Lower leg skin (tissue), 4 donors: Measurements from ENCODE around the gene CDK18. TPM values are rescaled to one million over a fixed set of nuclear protein-coding genes. Genes with fewer than 3 reads are reported as not detected.

Experiments used
- DNase-seq, 2 donors: peaks; one replicate each; pipeline ENCODE4 v3.0.0-alpha.2; 2019; ENCODE audit warnings: low spot score in 2 of 2
- H3K4me3 ChIP-seq: fragments of 200-600 bp; sonication (generic); 2 replicates; pipeline ENCODE4 v1.5.1; 2017; ENCODE audit warnings: mild to moderate bottlenecking, low read depth; ENCODE audit not compliant: poor library complexity, severe bottlenecking
- POLR2A ChIP-seq, 2 donors: fragments of 450-650 bp; IDR thresholded peaks; one replicate each; pipeline ENCODE4 v1.6.1; 2016 to 2017; ENCODE audit warnings: antibody characterized with exemption in 2 of 2, mild to moderate bottlenecking in 1 of 2, moderate library complexity in 1 of 2
- WGBS, 2 donors: methylation state at CpG; one replicate each; pipeline ENCODE4 v1.1.5; 2018; 5-methylcytosine and 5-hydroxymethylcytosine counted together
- intact Hi-C: fragments of 100-400 bp; cut with DNase I; formaldehyde crosslinking; loops from one replicate; pipeline ENCODE4 v1.15.0; 2023; ENCODE audit warnings: low total_unique reads
- total RNA-seq, 4 donors: library from RNA; depleted of rRNA; stranded (reverse); fragments of >200 nt; gene quantifications; one replicate each; pipeline ENCODE4 v1.1.0, GENCODE V29; 2016
- TF ChIP-seq, protein P1 (sequence below), 3 donors: fragments of 450-650 bp; IDR thresholded peaks; one replicate each; pipeline ENCODE4 v1.5.1; 2016; ENCODE audit warnings: antibody characterized with exemption in 3 of 3, mild to moderate bottlenecking in 3 of 3, moderate library complexity in 2 of 3

Gene CDK18
- total RNA-seq, 4 donors from 2014 or later, result 4.5 to 6.5 (median 5.1) TPM

DNA sequence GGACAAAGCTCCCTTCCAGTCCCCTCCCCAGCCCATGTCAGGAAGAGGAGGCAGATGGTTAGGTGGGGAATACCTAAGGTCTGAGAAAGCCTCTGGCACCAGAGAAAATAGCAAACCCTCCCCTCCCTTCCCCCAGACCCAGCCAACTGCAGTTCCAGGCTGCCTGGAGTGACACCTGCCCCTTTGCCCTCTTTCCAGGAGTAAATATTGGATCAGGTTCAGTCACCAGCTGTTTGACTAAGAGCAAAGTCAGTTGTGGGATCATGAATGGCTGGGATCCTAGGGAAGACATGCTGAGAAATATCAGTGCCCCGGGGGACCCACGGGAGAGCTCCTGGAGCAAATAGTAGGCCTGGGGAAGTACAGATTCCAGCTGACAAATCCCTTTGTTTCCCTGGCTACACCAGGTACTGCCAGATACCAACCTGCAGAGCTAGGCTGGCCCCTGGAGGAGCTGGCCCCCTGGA, 12.2 kb upstream of the CDK18 start:
- no peak overlapping the region for H3K4me3 ChIP-seq
- WGBS, 2 donors, result 21 to 34% methylated on average over 2 of the region's 2 CpGs
- TF ChIP-seq, protein P1, sequence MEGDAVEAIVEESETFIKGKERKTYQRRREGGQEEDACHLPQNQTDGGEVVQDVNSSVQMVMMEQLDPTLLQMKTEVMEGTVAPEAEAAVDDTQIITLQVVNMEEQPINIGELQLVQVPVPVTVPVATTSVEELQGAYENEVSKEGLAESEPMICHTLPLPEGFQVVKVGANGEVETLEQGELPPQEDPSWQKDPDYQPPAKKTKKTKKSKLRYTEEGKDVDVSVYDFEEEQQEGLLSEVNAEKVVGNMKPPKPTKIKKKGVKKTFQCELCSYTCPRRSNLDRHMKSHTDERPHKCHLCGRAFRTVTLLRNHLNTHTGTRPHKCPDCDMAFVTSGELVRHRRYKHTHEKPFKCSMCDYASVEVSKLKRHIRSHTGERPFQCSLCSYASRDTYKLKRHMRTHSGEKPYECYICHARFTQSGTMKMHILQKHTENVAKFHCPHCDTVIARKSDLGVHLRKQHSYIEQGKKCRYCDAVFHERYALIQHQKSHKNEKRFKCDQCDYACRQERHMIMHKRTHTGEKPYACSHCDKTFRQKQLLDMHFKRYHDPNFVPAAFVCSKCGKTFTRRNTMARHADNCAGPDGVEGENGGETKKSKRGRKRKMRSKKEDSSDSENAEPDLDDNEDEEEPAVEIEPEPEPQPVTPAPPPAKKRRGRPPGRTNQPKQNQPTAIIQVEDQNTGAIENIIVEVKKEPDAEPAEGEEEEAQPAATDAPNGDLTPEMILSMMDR (IDR thresholded peaks at IDR 0.05), result no peak
- TF ChIP-seq POLR2A (IDR thresholded peaks at IDR 0.05), result no peak
- DNase-seq, result no peak
- intact Hi-C loops, result no loop called here

DNA sequence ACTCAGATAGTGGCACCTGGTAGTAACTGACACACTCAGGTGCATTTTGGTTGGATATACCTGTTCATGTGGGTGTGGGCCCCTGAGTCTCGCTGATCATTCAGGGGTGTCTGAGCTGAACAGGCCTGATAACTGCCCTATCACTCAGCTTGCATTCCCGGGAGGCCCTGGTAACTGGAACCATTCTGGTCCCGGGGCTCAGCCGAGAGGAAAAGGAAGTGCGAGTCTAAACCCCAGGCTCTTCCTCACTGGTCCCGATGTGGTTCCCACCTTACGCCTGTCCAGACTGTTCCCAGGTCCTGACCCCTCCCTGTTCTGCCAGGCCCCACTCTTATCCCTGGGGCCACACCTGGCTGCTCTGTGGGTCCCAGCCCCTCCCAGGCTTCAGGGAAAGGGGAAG, 11.7 kb upstream of the CDK18 start:
- whole genome bisulfite sequencing, 2 donors, result 23 to 26% methylated on average over 7 of the region's 7 CpGs
- intact Hi-C loops, result no loop called here
- DNase-seq, result no peak
- TF ChIP-seq POLR2A (IDR thresholded peaks at IDR 0.05), result no peak
- TF ChIP-seq, protein P1 (IDR thresholded peaks at IDR 0.05), result no peak
- H3K4me3 ChIP-seq, result no peak overlapping the region

DNA sequence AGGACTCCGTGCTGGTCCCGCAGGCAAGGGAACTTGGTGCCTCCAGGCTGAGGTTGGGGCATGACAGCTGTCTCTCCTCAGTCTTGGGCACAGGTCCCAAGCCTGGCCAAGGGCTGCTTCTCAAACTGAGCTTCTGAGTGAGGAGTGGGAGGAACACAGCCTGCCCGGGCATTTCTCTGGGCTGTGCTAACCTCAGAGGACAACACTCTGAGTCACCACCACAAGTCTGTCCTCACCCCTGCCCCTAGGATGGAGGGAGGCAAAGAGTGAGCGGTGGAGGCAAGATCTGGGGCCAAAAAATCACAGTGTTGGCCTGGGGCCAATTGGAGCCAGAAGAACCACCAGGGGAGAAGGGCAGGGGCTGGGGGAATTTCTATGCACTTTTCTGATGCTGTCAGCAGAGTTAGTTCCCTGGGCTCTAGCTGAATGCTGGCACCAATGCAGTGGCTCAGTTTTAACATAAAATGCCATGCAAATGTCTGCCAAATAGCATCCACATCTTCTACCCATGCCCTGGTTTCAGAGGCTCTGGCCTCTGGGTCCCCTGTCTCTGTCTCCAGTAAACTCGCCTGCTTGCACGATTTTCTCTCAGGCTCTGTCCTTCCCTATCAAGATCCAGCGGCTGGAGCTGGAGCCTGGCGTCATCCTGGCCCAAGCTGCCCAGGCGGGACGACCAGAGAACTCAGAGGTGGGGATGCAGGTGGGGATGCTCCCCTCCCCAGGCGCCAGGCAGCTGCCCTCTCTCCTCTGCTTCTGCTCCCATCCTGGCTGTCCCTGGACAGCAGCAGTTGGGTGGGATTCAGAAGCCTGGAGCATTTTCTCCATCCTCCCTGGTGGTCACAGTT, 11.0 kb upstream of the CDK18 start:
- intact Hi-C loops, result no loop called here
- 46 to 50% methylated on average over 11 of the region's 11 CpGs for WGBS, 2 donors
- no peak for DNase-seq
- TF ChIP-seq POLR2A (IDR thresholded peaks at IDR 0.05), result no peak
- TF ChIP-seq, protein P1 (IDR thresholded peaks at IDR 0.05), result no peak
- H3K4me3 ChIP-seq, result no peak overlapping the region

DNA sequence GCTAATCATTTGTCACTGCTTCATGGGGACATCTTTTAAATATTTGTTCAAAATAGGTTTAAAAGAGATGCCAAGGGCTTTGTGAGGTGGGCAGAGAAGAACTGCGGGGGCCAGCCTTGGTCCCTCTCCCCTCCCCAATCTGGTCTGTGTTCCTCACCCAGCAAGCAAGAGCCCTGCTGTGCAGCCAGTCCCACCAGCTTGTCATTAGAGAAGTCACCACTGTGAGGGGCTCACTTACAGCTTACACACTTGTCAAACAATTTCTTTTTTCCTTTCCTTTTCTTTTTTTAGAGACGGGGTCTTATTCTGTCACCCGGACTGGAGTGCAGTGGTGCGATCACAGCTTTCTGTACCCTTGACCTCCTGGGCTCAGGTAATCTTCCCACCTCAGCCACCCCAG, 10.4 kb upstream of the CDK18 start:
- TF ChIP-seq POLR2A (IDR thresholded peaks at IDR 0.05), result no peak
- TF ChIP-seq, protein P1 (IDR thresholded peaks at IDR 0.05), result no peak
- H3K4me3 ChIP-seq, result no peak overlapping the region
- intact Hi-C loops, result no loop called here
- no peak for DNase-seq
- 80 to 82% methylated on average over 4 of the region's 4 CpGs for WGBS, 2 donors

DNA sequence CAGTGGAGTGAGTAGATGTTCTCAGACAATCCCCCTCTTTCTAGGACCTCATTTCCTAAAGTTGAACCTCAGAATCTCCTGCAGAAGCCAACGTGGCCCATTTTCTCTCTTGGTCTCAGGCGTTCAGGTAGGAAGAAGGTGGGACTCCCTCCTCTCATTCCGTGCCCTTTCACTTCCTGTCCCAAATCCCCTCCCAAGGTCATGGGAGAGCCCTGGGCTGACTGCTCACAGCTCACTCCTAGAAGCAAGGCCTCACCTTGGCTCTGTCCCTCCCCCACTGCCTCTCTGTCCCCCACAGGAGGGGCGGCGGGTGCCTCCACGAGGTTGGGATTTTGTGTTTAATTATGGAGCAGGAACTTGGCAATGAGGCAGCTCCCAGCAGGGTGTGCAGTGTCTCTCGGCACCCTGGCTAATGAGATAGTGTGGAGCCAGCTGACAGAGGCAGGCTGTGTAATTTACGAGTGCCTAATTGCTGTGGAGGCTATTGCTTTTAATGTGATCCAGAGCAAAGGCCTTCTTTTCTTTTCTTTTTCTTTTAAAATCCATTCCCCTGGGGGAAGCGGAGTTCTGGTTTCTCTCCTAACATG, 9.1 kb upstream of the CDK18 start:
- H3K4me3 ChIP-seq, result no peak overlapping the region
- DNase-seq, result no peak
- 28 to 37% methylated on average over 9 of the region's 9 CpGs for WGBS, 2 donors
- TF ChIP-seq, protein P1 (IDR thresholded peaks at IDR 0.05), result no peak
- TF ChIP-seq POLR2A (IDR thresholded peaks at IDR 0.05), result no peak
- intact Hi-C loops, result no loop called here
